ENCODE results near the gene PRR14L. TPM values are rescaled to one million over a fixed set of nuclear protein-coding genes. Genes with fewer than 3 reads are reported as not detected.
A peak's percentile ranks its signal among the peaks of the same experiment; 100 is the strongest.
"Not testable (repeated sequence)": the region's sequence is repeated elsewhere in the genome, so short reads cannot be mapped to it uniquely, and the experiment has no call there.

Gene PRR14L
- total RNA-seq, 1 experiment from 2014 or later, result 60.5 TPM

DNA sequence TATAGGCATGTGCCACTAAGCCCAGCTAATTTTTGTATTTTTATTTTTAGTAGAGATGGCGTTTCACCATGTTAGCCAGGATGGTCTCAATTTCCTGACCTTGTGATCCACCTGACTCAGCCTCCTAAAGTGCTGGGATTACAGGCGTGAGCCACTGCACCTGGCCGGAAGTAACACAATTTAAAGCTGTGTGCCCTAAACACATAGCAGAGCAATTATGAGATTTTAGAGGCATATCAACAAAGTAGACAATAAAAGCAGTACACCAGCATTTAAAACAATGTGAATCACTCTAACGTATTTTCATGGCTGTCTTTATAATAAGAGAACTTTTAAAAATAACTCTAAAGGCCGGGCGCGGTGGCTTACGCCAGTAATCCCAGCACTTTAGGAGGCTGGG lies 42.4 kb downstream of the PRR14L start:
- H3K9me3 Mint-ChIP-seq (ENCODE audit: low read depth, unreplicated experiment), result no peaks in the 10 kb centered on the region
- no peaks in the 10 kb centered on the region for H3K4me1 Mint-ChIP-seq (ENCODE audit: low read depth, unreplicated experiment)
- peaks cover 40% of the 10 kb centered on the region for H3K36me3 Mint-ChIP-seq (ENCODE audit: insufficient read depth, unreplicated experiment)
- no peaks in the 10 kb centered on the region for H3K27me3 Mint-ChIP-seq (ENCODE audit: unreplicated experiment)
- CTCF ChIA-PET, result no interaction called here
- H3K4me3 Mint-ChIP-seq (ENCODE audit: low read depth, unreplicated experiment), result no peak overlapping the region
- intact Hi-C loops (cut with micrococcal nuclease; ENCODE audit: unreplicated experiment), result no loop called here
- no peak overlapping the region for H3K27ac Mint-ChIP-seq (ENCODE audit: unreplicated experiment)
- BruUV-seq (replicated peaks), result no TSS peak
- TF ChIP-seq CTCF (IDR thresholded peaks at IDR 0.05; ENCODE audit: unreplicated experiment), result no peak
- DNase-seq, result no peak

DNA sequence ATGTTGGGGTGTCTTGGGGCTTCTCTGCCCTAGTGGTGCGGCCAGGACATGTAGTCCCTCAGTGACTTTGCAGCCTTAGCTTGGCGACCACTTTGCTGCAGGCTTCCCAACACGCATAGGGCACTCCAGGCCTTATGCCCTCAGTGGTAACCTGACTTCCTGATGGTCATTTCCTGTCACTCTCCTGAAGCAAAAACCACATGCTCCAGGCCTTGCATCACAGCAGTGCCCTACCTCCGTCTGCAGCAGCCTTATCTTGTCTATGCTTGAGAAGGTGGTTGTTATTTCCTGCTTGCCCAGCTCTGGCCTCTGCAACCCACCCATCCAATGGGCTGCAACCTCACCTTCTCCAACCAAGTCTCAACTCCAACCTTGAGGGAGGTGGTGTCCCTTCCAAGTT lies 54.5 kb downstream of the PRR14L start:
- peaks cover 46% of the 10 kb centered on the region for H3K36me3 Mint-ChIP-seq (ENCODE audit: insufficient read depth, unreplicated experiment)
- no peak overlapping the region for H3K27ac Mint-ChIP-seq (ENCODE audit: unreplicated experiment)
- TF ChIP-seq CTCF (IDR thresholded peaks at IDR 0.05; ENCODE audit: unreplicated experiment), result no peak
- BruUV-seq (replicated peaks), result no TSS peak
- no peaks in the 10 kb centered on the region for H3K4me1 Mint-ChIP-seq (ENCODE audit: low read depth, unreplicated experiment)
- H3K9me3 Mint-ChIP-seq (ENCODE audit: low read depth, unreplicated experiment), result no peaks in the 10 kb centered on the region
- intact Hi-C loops (cut with micrococcal nuclease; ENCODE audit: unreplicated experiment), result no loop called here
- H3K4me3 Mint-ChIP-seq (ENCODE audit: low read depth, unreplicated experiment), result no peak overlapping the region
- no peaks in the 10 kb centered on the region for H3K27me3 Mint-ChIP-seq (ENCODE audit: unreplicated experiment)
- no peak for DNase-seq
- CTCF ChIA-PET, result interaction anchor here (1.5 kb wide), 1 partner anchor 275 kb away, joined by 3 read pairs; no protein-coding TSS in a partner anchor

- peaks cover 47% of the 10 kb centered on the region for H3K36me3 Mint-ChIP-seq (ENCODE audit: insufficient read depth, unreplicated experiment)
- not testable (repeated sequence) for H3K9me3 Mint-ChIP-seq (ENCODE audit: low read depth, unreplicated experiment)
- CTCF ChIA-PET, result interaction anchor here (0.7 kb wide), 1 partner anchor 49 kb away, joined by 3 read pairs; no protein-coding TSS in a partner anchor
Observed at GRCh38 chr22:31694046-31694445, 55.9 kb downstream of the PRR14L start.

GRCh38 chr22:31692186-31692886 lies 57.6 kb downstream of the PRR14L start:
- Mint-ChIP-seq H3K4me1 (ENCODE audit: low read depth, unreplicated experiment) (no peaks in the 10 kb centered on the region), H3K27me3 (ENCODE audit: unreplicated experiment) (no peaks in the 10 kb centered on the region), H3K36me3 (ENCODE audit: insufficient read depth, unreplicated experiment) (peaks cover 51% of the 10 kb centered on the region), H3K27ac (ENCODE audit: unreplicated experiment) (no peak overlapping the region), H3K9me3 (ENCODE audit: low read depth, unreplicated experiment) (no peaks in the 10 kb centered on the region), H3K4me3 (ENCODE audit: low read depth, unreplicated experiment) (no peak overlapping the region)
- CTCF ChIA-PET, result no interaction called here
- TF ChIP-seq CTCF (IDR thresholded peaks at IDR 0.05; ENCODE audit: unreplicated experiment), result no peak
- BruUV-seq (replicated peaks), result no TSS peak
- intact Hi-C loops (cut with micrococcal nuclease; ENCODE audit: unreplicated experiment), result no loop called here
- DNase-seq, result no peak

More at GRCh38 chr22:31694046-31694445, 55.9 kb downstream of the PRR14L start:
- BruUV-seq (replicated peaks); H3K27ac Mint-ChIP-seq (ENCODE audit: unreplicated experiment); H3K4me3 Mint-ChIP-seq (ENCODE audit: low read depth, unreplicated experiment); H3K4me1 Mint-ChIP-seq (ENCODE audit: low read depth, unreplicated experiment); DNase-seq; H3K27me3 Mint-ChIP-seq (ENCODE audit: unreplicated experiment); intact Hi-C loops (cut with micrococcal nuclease; ENCODE audit: unreplicated experiment): not testable (repeated sequence)

- intact Hi-C loops (cut with micrococcal nuclease; ENCODE audit: unreplicated experiment), result no loop called here
- no TSS peak for BruUV-seq (replicated peaks)
- CTCF ChIA-PET, result interaction anchor here (0.6 kb wide), 1 partner anchor 12 kb away, joined by 3 read pairs; no protein-coding TSS in a partner anchor
- H3K4me1 Mint-ChIP-seq (ENCODE audit: low read depth, unreplicated experiment), result no peaks in the 10 kb centered on the region
- no peak overlapping the region for H3K4me3 Mint-ChIP-seq (ENCODE audit: low read depth, unreplicated experiment)
- peaks cover 52% of the 10 kb centered on the region for H3K36me3 Mint-ChIP-seq (ENCODE audit: insufficient read depth, unreplicated experiment)
- peak overlapping the region; percentile 42 for H3K27ac Mint-ChIP-seq (ENCODE audit: unreplicated experiment)
- H3K27me3 Mint-ChIP-seq (ENCODE audit: unreplicated experiment), result no peaks in the 10 kb centered on the region
- DNase-seq, result no peak
- no peak for TF ChIP-seq CTCF (IDR thresholded peaks at IDR 0.05; ENCODE audit: unreplicated experiment)
- H3K9me3 Mint-ChIP-seq (ENCODE audit: low read depth, unreplicated experiment), result no peaks in the 10 kb centered on the region
Observed at GRCh38 chr22:31691408-31691807, 58.5 kb downstream of the PRR14L start.
